ENCODE data around the gene SMG6. TPM values are rescaled to one million over a fixed set of nuclear protein-coding genes. Genes with fewer than 3 reads are reported as not detected.
"Not testable (repeated sequence)": the region's sequence is repeated elsewhere in the genome, so short reads cannot be mapped to it uniquely, and the experiment has no call there.

The SMG6 gene
- polyA plus RNA-seq, 3 donors = 31.1 to 36.1 (median 32.9) TPM

DNA sequence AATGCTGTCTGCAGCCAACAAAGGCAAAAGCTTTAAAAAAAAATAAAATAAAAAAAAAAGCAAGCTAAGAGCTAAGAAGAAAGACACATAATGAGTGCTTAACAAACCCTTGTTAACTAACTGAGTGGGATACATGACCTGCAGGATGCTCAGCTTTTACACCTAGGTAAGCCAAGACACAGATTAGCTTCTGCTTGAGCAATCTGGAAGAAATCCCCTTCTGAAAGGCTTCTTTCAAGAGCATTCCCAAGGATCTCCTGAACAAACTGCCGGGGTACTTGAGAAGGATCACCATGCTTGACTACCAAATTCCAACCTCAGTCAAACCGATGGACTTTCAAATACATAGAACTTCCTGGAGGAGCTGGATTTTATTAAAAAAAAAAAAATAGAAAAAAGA lies 92.9 kb downstream of the SMG6 start:
- no peak for DNase-seq (ENCODE audit: low read depth in 3 of 3, low spot score in 2 of 3)

DNA sequence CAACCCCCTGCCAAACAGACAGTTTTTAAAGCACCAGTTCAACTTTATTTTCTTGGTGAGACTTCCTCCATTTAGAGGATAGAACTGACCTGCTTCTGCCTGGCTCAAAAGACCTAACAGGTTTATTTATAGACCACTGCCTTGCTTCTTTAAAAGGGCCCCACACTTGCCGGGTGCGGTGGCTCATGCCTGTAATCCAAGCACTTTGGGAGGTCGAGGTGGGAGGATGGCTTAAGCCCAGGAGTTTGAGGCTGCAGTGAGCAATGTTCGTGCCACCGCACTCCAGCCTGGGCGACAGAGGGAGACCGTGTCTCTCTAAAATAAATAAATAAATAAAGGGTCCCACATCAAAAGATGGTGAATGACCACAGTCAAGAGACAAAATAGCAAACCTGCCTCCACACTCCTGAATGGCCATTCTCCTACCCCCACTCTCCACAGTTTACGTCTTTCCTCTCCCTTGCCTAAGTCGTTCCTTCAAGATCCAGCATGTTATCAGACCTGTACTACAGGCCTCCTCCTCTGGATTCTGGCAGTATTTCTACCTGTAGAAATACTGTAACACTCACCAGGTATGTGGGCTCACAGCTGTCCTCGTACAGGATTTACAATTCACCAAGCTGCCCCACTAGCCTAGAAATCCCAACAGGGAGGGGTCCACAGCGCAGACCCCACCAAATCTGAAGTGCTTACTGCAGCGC lies 95.6 kb downstream of the SMG6 start:
- no peak for DNase-seq (ENCODE audit: low read depth in 3 of 3, low spot score in 2 of 3)

DNA sequence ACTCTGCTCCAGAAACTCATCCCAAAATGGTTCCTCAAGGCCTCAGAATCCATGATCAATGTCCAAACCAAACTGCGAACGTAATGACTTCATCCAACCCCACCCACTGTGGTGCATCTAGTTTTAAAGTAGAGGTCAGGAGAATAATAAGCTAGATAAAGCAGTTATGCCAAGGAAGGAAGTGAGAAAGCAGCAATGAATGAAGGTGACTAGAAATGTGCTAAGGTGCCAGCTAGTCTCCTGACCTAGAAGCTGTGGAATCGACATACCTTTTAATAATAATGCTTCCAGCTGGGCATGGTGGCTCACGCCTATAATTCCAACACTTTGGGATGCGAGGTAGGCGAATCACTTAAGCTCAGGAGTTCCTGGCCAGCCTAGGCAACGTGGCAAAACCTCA lies 99.2 kb downstream of the SMG6 start:
- DNase-seq (ENCODE audit: low read depth in 3 of 3, low spot score in 2 of 3) = no peak

DNA sequence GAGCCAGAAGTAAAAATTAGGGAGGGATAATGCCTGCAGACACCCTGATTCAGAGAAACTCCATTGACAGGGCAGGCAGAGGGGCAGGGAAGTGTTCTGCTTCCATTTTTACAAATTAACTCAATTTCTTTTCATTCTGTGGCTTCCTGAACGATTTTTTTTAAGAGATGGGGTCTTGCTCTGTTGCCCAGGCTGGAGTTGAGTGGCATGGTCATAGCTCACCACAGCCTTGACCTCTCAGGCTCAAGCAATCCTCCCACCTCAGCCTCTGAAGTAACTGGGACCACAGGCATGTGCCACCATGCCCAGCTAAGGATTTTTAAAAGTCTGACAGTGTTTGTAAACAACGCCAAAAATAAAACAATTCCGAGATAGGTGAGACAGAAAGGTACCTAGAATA lies 99.8 kb downstream of the SMG6 start:
- no peak for DNase-seq (ENCODE audit: low read depth in 3 of 3, low spot score in 2 of 3)

DNA sequence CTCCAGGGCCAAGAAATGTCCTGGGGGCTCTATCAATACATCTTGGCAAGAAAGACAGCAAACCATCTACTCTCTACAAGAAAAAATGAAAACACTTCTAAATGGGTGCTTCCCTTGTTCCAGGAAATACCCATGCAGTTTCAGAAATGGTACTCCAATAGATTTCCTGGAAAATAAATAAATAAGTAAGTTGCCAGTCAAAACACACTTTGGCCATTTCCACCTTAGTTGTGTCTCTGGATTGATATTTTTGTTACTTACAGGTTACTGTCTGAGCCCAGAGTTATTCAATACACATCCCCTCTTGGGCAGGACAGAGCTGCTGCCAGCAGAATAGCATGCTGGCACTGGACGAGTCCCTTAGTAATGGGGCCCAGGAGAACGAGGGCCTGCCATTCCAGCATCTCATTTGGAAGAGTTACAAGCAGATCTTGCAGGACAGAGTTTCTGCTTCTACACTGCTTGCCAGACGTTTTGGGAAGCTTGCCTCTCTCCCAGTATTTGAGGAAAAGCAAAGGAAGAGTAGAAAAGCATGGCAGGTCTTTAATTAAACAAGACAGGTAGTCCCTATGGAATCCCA lies 100.5 kb downstream of the SMG6 start:
- DNase-seq (ENCODE audit: low read depth in 3 of 3, low spot score in 2 of 3) = no peak

DNA sequence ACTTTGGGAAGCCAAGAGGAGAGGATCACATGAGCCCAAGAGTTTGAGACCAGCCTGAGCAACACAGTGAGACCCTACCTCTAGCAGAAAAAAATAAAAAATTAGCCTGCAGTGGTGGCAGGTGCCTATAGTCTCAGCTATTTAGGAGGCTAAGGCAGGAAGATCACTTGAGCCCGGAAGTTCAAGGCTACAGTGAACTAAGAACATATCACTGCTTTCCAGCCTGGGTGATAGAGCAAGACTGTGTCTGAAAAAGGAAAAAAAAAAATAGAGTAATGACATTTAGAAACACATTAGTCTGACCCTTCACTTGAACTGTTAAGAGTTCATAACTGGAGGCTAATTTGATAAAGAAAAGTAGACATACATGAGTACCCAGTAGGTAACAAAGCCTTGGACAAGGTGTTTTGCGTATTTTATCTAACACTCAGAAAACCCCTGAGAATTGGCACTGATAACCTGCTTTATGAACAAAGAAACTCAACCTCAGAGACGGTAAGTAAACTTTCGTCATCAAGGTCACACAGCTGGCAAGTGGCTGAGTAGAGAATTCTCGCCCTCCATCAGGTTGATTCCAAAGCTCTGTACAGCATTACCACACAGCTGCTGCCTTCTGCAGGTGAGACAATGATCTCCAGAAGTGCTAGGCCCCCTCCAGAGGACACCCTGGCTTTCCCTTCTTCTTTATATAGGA lies 101.1 kb downstream of the SMG6 start:
- no peak for DNase-seq (ENCODE audit: low read depth in 3 of 3, low spot score in 2 of 3)

DNA sequence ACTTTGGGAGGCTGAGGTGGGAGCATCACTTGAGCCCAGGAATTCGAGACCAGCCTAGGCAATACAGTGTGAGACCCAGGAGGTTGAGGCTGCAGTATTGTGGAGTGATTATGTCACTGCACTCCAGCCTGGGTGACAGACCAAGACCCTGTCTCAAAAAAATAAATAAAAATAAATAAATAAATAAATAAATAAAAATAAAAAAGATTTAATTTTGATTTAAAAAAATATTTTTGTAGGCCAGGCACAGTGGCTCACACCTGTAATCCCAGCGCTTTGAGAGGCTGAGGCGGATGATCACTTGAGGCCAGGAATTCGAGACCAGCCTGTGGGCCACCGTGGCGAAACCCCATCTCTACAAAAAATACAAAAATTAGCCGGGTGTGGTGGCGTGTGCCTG lies 104.2 kb downstream of the SMG6 start:
- DNase-seq (ENCODE audit: low read depth in 3 of 3, low spot score in 2 of 3) = not testable (repeated sequence)

DNA sequence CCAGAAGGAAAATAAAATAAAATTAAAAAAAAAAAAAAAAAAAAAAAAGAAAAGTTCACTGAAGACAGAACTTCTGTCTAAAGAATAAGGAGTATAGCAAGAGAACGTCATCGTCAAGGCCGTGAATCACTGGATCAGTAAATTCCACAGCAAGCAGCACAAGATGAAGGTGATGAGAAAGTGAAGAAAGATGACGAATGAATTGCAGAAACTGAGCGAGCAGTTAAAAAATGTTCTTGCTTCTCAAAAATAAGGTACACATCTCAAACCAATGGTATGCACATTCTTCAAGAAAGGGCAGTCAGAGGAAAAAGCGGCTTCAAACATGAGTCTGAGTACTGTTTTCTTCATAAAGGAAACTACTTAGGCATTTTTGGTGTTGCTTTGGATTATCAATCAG lies 104.7 kb downstream of the SMG6 start:
- no peak for DNase-seq (ENCODE audit: low read depth in 3 of 3, low spot score in 2 of 3)

DNA sequence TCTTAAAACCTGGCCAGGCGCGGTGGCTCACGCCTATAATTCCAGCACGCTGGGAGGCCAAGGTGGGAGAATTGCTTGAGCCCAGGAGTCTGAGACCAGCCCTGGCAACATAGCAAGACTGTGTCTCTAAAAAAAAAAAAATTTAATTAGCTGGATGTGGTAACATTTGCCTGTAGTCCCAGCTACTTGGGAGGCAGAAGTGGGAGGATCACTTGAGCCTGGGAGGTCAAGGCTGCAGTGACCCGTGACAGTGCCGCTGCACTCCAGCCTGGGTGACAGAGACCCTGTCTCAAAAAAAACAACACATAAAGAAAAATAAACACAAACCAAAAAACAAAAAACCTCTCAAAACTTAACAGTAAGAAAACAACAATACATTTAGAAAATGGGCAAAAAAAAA lies 106.3 kb downstream of the SMG6 start:
- no peak for DNase-seq (ENCODE audit: low read depth in 3 of 3, low spot score in 2 of 3)

DNA sequence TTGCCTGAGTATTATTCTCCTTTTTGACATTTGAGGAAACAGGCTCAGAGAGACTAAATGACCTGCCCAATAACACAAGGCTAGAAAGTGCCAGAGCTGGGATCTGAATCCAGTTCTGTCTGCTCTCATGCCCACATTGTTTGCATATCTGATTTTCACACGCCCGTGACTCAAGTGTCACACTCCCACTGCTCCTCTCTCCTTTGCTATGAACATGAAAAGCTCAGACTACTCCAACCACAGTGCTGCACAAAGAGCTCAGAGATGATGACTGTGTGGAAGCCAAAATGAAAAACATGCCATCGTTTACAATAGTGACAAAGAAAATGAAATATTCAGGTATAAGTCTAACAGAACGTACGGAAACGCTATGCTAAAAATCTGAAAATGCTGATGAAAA lies 107.9 kb downstream of the SMG6 start:
- no peak for DNase-seq (ENCODE audit: low read depth in 3 of 3, low spot score in 2 of 3)

DNA sequence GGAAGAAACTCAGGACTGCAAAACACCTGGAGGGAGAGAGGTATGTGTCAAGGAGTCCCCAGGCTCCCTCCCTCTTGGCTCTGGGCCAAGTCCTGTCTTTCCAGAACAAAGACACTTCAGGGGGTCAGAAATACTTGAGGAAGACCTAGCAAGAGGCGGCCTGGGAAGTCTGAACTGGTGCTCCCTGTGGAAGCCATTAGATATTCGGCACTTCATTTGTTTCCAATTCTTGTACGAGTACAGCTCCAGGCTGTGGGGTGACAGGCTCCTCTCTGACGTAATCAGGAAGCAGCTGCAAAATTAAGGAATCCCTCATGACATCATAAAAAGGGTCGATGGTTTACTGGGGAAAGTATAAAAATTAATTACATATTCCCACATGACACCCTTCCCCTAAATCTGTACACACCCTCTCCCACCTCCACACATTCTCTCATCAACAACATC lies 108.7 kb downstream of the SMG6 start:
- DNase-seq (ENCODE audit: low read depth in 3 of 3, low spot score in 2 of 3) = no peak

DNA sequence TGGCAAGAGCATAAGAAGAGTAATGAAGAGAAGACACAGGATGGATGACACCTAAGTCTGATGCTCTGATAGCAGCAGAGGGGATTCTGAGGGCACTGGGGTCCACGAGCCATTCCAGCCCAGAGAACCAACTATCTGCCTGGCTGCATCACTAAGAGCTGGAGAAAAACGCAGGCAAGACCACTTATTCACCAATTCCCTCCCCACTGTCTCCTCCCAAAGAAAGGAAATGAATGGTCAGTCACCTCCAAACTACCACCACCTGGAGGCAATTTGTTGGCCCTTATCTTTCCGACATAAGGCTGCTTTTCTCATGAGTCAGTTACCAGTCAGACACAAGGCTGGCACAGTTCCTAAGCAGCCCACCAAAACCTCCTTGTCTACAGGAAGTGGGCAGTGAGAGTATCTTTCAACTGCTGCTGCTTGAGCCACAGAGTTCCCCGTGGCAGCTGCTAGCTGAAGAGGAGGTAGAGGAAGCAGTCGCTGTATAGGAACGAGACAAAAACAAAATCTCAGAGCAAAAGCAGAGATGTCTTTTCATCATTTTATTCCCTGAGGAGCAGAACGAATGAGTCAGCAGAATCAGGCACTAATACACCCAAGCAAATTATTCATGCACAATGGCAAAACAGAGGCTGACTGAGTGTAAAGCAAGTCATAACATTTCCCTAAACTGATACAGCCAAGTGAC lies 111.1 kb downstream of the SMG6 start:
- no peak for DNase-seq (ENCODE audit: low read depth in 3 of 3, low spot score in 2 of 3)

DNA sequence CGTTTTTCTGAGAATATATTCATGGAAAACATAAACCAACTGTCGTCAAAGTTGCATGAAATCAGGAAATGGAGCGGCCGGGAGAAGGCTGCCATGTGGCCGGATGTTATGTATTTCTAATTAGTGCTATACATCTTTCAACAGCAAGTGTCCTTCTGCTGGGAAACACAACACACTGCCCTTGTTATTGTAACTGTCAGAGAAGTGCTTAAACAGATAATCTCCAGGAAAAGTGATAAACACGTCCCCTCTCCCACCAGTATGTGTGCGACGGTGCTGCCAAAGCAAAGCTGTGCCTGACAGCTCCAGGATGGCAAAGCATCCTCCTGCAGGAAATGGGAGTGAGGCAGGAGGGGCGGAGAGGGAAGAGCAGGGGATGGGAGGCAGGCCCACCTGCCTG lies 111.8 kb downstream of the SMG6 start:
- no peak for DNase-seq (ENCODE audit: low read depth in 3 of 3, low spot score in 2 of 3)

DNA sequence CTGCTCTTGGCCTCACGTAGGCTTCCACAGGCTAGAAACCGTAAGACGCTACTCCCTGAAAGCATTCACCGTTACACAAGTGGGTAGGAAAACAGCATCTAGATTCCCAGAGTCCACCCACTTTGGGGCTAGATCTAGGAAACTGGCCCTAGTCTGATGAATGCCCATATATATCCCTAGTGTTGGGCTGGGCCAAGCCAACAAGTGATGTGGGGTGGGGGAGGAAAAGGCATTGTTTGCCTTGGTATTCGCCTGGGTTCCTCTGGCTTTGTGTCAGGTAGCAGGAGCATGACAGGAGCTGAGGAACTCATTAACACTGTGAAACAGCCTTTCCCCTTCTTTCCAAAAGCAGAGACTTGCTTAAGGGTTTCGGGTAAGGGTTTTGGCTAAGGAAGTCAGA lies 112.4 kb downstream of the SMG6 start:
- no peak for DNase-seq (ENCODE audit: low read depth in 3 of 3, low spot score in 2 of 3)

DNA sequence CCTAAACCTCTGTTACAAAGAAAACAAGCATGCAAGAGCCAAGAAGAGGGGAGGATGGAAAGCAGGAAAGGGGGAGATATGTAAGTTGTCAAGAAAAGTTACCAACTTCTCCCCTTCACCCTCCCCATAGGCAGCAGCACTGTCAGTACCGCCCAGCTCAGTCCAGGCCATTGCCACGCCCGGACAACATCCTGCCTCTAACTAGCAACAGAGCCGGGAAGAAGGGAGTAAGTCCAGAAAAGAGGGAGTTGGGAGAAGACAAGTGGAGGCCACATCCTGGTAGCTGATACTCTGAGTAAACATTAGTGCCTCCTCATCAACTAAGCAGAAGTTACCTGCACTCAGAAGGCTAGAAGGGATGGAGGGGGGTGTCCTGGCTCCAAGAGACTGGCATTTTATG lies 113.6 kb downstream of the SMG6 start:
- DNase-seq (ENCODE audit: low read depth in 3 of 3, low spot score in 2 of 3) = no peak

DNA sequence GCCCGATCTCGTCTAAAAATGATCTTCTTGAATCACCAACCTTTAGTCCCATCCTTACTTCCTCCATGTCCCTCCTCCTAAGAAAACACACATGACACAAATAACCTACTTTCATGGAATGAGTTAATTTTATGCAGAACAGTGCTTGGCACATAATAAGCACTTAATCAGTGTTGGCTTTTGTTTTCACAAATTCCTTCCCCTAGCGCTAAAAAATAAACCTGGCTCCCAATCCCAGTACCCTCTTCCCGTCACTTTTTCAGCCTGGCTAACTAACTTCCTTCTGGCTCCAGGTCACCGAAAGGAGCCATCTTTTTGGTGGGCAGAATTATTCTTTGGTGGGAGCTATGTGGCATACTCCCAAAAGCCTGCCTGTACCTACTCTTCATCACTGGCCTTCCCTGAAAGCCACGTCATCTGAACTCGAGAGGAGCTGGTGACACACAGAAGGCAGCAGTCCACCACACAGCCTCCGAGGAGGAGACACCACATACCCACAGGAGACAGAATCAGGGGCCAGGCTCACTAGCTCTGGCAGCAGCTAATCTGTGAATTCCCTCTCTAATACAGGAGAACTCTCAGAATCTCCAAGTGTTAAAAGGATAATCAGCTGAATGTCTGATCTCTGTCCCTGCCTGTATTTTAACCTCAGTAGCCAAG lies 114.5 kb downstream of the SMG6 start:
- DNase-seq (ENCODE audit: low read depth in 3 of 3, low spot score in 2 of 3) = no peak

DNA sequence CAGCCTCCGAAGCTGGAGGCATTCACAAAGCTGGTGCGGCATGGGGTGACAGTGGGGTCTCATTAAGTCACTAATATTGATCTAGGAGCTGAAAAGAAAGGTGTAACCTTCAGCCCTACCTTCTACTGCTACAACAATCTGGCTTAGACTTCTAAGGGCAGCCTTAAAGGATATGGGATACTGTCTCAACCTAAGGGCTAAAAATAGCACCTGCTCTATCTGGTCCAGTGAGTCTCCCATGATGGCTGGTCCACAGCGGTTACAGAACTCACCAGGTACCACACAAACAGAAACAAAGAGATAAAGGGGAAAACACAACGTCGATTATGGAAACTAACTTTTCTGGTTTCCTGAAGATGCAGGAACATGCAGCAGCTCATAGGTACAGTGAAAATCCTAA lies 115.8 kb downstream of the SMG6 start:
- no peak for DNase-seq (ENCODE audit: low read depth in 3 of 3, low spot score in 2 of 3)

DNA sequence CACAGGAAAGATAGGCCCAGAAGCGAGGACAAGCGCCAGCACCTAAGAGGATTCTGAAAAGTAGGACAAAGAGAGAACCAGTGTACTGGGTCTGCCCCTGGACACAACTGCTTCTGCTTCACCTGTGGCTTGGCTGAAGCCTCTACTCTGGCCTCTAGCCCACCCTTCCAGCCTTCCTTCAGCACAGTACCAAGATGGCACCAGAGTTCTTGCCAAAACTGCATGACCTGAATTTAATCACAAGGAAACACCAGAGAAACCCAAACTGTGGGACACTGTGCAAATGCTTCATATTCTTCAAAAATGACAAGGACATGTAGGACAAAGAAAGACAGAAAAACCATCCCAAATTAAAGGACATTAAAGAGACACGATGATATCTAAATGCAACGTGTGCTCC lies 116.6 kb downstream of the SMG6 start:
- no peak for DNase-seq (ENCODE audit: low read depth in 3 of 3, low spot score in 2 of 3)

DNA sequence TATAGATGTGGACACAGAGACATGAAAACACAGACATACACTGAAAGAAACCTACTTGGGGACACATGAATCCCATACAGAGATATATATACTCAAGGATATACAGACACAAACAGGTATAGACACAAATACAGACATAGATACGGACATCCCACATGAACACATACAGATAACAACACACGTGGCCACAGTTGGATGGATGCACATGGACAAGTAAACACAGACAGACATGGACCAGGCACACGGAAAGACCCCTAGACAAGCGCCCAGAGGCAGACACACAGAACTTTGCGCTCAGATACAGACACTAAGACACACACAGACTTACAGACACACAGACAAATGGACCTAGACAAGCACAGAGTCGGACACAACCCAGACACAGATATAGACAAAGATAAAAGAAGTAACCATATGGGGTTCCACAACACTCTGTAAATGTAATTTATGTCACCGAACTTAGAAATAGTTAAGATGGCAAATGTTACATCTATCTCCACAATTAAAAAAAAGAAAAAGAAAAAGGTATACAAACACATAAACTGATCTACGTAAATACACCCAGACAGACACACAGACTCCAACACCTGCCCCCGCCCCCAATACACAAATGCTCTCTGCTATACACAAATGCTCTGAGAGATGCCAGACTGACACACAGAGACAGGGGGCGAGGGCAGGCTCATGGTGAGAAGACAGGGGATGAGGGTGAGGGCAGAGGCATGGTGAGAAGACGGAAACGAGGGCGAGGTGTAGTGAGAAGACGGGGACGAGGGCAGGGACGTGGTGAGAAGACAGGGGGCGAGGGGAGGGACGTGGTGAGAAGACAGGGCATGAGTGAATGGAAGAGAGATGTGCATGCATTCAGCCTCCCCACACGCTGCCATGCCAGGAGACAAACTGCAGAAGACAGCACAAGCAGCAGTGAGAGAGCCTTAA lies 118.3 kb downstream of the SMG6 start:
- no peak for DNase-seq (ENCODE audit: low read depth in 3 of 3, low spot score in 2 of 3)

DNA sequence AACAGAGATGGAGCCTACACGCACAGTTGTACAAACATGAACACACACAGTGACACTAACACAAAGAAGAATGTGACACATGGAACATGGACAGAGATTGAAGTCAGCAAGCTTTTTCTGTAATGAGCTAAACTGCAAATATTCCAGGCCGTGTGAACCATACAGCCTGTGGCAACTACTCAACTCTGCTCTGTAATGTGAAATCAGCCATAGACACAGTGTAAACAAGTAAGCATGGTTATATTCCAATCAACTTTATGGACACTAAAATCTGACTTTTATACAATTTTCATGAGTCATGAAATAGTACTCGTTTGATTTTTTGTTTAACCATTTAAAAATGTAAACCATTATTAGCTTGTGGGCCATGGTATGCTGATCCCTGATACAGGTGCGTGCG lies 120.2 kb downstream of the SMG6 start:
- DNase-seq (ENCODE audit: low read depth in 3 of 3, low spot score in 2 of 3) = no peak
